WTC11 (cell line): ENCODE data around the gene UQCC2. TPM values are rescaled to one million over a fixed set of nuclear protein-coding genes. Genes with fewer than 3 reads are reported as not detected.

Experiments
- ATAC-seq: fragments of 200-7000 bp; cut with Tn5 transposase; 2 replicates; pipeline ENCODE4 v1.10.0; 2021; ENCODE audit warnings: mild to moderate bottlenecking, moderate library complexity
- CTCF ChIA-PET: fragments of 300-600 bp; sonication (Branson Sonifier 250); formaldehyde crosslinking; loops from one replicate; lab custom pipeline; 2021; ENCODE audit warnings: antibody characterized with exemption; lab: Charles Lee
- POLR2A ChIA-PET: fragments of 350-600 bp; sonication (Branson Sonifier 250); formaldehyde crosslinking; loops from one replicate; lab custom pipeline; 2021; ENCODE audit warnings: antibody characterized with exemption; lab: Charles Lee
- DNase-seq: peaks from one replicate; pipeline ENCODE4 v3.0.0; 2021; ENCODE audit warnings: low spot score
- H3K27ac Mint-ChIP-seq: 2 replicates; pipeline ENCODE4 v1.8.0; 2021; ENCODE audit warnings: mixed read lengths
- H3K27me3 Mint-ChIP-seq: 2 replicates; pipeline ENCODE4 v1.8.0; 2021; ENCODE audit warnings: low read depth, mild to moderate bottlenecking, moderate library complexity, mixed read lengths
- H3K36me3 Mint-ChIP-seq: 2 replicates; pipeline ENCODE4 v1.8.0; 2021; ENCODE audit warnings: mixed read lengths
- H3K4me1 Mint-ChIP-seq: 2 replicates; pipeline ENCODE4 v1.8.0; 2022; ENCODE audit warnings: mixed read lengths
- H3K4me3 Mint-ChIP-seq: 2 replicates; pipeline ENCODE4 v1.8.0; 2021; ENCODE audit warnings: mild to moderate bottlenecking, moderate library complexity, mixed read lengths
- H3K9me3 Mint-ChIP-seq: 2 replicates; pipeline ENCODE4 v1.8.0; 2021; ENCODE audit warnings: mixed read lengths
- ATF6 ChIP-seq: sonication (generic); formaldehyde crosslinking; IDR thresholded peaks from 2 replicates; pipeline ENCODE4 v1.8.1; 2023; ENCODE audit warnings: mild to moderate bottlenecking, missing genetic modification reagents
- CDX4 ChIP-seq: fragments of 250-450 bp; sonication (Bioruptor Pico); IDR thresholded peaks from 2 replicates; pipeline ENCODE4 v1.9.0; 2021; ENCODE audit warnings: moderate library complexity, mild to moderate bottlenecking, inconsistent platforms, borderline replicate concordance
- GABPB1 ChIP-seq: sonication (generic); formaldehyde crosslinking; IDR thresholded peaks from 2 replicates; pipeline ENCODE4 v1.8.1; 2023; ENCODE audit warnings: mild to moderate bottlenecking, missing genetic modification reagents
- GTF2I ChIP-seq: fragments of 250-450 bp; sonication (Bioruptor Pico); conservative IDR thresholded peaks from 2 replicates; pipeline ENCODE4 v1.4.0; 2021; ENCODE audit warnings: mild to moderate bottlenecking
- HMGA2 ChIP-seq: fragments of 250-450 bp; sonication (Bioruptor Pico); IDR thresholded peaks from 2 replicates; pipeline ENCODE4 v1.4.0; 2021; ENCODE audit warnings: mild to moderate bottlenecking, moderate library complexity
- JAZF1 ChIP-seq: fragments of 250-450 bp; sonication (Bioruptor Pico); IDR thresholded peaks from 2 replicates; pipeline ENCODE4 v1.9.0; 2021; ENCODE audit warnings: moderate library complexity, mild to moderate bottlenecking, inconsistent platforms
- JUN ChIP-seq: sonication (generic); formaldehyde crosslinking; IDR thresholded peaks from 2 replicates; pipeline ENCODE4 v1.8.0; 2023; ENCODE audit warnings: mild to moderate bottlenecking, missing genetic modification reagents
- MLX ChIP-seq: sonication (generic); formaldehyde crosslinking; IDR thresholded peaks from 2 replicates; pipeline ENCODE4 v1.8.1; 2023; ENCODE audit warnings: mild to moderate bottlenecking, missing genetic modification reagents, moderate library complexity
- MXD4 ChIP-seq: fragments of 250-450 bp; sonication (Bioruptor Pico); IDR thresholded peaks from 2 replicates; pipeline ENCODE4 v1.8.0; 2021; ENCODE audit warnings: mild to moderate bottlenecking, moderate library complexity, borderline replicate concordance
- NR2C2 ChIP-seq: sonication (generic); formaldehyde crosslinking; IDR thresholded peaks from 2 replicates; pipeline ENCODE4 v1.8.0; 2022; ENCODE audit warnings: mild to moderate bottlenecking, missing genetic modification reagents
- PRRX2 ChIP-seq: fragments of 250-450 bp; sonication (Bioruptor Pico); IDR thresholded peaks from 2 replicates; pipeline ENCODE4 v1.8.0; 2021; ENCODE audit warnings: mild to moderate bottlenecking
- TEAD4 ChIP-seq: sonication (generic); formaldehyde crosslinking; IDR thresholded peaks from 2 replicates; pipeline ENCODE4 v1.8.0; 2022; ENCODE audit warnings: mild to moderate bottlenecking, missing genetic modification reagents
- TP53 ChIP-seq: sonication (generic); formaldehyde crosslinking; IDR thresholded peaks from 2 replicates; pipeline ENCODE4 v1.8.1; 2023; ENCODE audit warnings: mild to moderate bottlenecking, missing genetic modification reagents
- ZBTB21 ChIP-seq: sonication (generic); formaldehyde crosslinking; IDR thresholded peaks from 2 replicates; pipeline ENCODE4 v1.8.1; 2023; ENCODE audit warnings: mild to moderate bottlenecking, missing genetic modification reagents, borderline replicate concordance
- total RNA-seq: library from RNA; stranded (reverse); gene quantifications from 3 replicates; pipeline ENCODE4 v1.2.3, GENCODE V29; 2021
- TF ChIP-seq, protein P1 (sequence below): fragments of 250-450 bp; sonication (Bioruptor Pico); IDR thresholded peaks from 2 replicates; pipeline ENCODE4 v1.9.0; 2021; ENCODE audit warnings: mild to moderate bottlenecking
- TF ChIP-seq, protein P2 (sequence below): sonication (generic); formaldehyde crosslinking; IDR thresholded peaks from 2 replicates; pipeline ENCODE4 v1.8.1; 2023; ENCODE audit warnings: mild to moderate bottlenecking, missing genetic modification reagents, moderate library complexity
- TF ChIP-seq, protein P3 (sequence below): sonication (generic); formaldehyde crosslinking; IDR thresholded peaks from 2 replicates; pipeline ENCODE4 v1.8.0; 2022; ENCODE audit warnings: mild to moderate bottlenecking, missing genetic modification reagents
- TF ChIP-seq, protein P4 (sequence below): fragments of 250-450 bp; sonication (Bioruptor Pico); conservative IDR thresholded peaks from 2 replicates; pipeline ENCODE4 v1.9.0; 2021; ENCODE audit warnings: mild to moderate bottlenecking
- TF ChIP-seq, protein P5 (sequence below): sonication (generic); formaldehyde crosslinking; conservative IDR thresholded peaks from 2 replicates; pipeline ENCODE4 v1.8.1; 2023; ENCODE audit warnings: mild to moderate bottlenecking, low read depth, missing genetic modification reagents, moderate library complexity

The UQCC2 gene
- total RNA-seq, 1 experiment from 2014 or later: 65.8 TPM

DNA sequence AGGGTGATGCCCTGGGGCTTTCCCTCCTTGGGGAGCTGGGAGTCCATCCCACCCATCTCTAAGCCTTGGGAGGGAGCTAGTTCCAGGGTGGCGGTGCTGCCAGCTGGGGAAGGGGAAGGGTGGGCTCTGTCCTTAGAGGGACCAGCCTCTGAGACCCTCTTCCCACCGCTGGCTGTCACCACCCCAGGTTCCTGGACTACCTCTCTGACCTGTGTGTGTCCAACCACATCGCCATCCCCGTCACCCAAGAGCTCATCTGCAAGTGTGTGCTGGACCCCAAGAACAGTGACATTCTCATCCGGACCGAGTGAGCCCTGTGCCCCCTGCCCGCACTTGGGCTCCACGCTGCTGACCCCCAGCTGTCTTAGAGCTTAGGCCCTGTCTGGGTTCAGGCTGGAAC, 43.2 kb downstream of the UQCC2 start:
- Mint-ChIP-seq H3K4me3 (no peak overlapping the region), H3K9me3 (no peaks in the 10 kb centered on the region), H3K36me3 (peaks cover 25% of the 10 kb centered on the region), H3K4me1 (no peaks in the 10 kb centered on the region), H3K27ac (0 out of 2 replicates have a peak overlapping the region, but pooled peaks have one; percentile 32), H3K27me3 (no peaks in the 10 kb centered on the region)
- TF ChIP-seq, protein P1, sequence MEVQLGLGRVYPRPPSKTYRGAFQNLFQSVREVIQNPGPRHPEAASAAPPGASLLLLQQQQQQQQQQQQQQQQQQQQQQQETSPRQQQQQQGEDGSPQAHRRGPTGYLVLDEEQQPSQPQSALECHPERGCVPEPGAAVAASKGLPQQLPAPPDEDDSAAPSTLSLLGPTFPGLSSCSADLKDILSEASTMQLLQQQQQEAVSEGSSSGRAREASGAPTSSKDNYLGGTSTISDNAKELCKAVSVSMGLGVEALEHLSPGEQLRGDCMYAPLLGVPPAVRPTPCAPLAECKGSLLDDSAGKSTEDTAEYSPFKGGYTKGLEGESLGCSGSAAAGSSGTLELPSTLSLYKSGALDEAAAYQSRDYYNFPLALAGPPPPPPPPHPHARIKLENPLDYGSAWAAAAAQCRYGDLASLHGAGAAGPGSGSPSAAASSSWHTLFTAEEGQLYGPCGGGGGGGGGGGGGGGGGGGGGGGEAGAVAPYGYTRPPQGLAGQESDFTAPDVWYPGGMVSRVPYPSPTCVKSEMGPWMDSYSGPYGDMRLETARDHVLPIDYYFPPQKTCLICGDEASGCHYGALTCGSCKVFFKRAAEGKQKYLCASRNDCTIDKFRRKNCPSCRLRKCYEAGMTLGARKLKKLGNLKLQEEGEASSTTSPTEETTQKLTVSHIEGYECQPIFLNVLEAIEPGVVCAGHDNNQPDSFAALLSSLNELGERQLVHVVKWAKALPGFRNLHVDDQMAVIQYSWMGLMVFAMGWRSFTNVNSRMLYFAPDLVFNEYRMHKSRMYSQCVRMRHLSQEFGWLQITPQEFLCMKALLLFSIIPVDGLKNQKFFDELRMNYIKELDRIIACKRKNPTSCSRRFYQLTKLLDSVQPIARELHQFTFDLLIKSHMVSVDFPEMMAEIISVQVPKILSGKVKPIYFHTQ (CRISPR knock-in tag): no peak
- TF ChIP-seq HMGA2 (CRISPR knock-in tag) (no peak), TP53 (no peak), ZBTB21 (CRISPR knock-in tag) (no peak), MXD4 (no peak), JUN (CRISPR knock-in tag) (no peak), PRRX2 (no peak), GABPB1 (CRISPR knock-in tag) (no peak), JAZF1 (CRISPR knock-in tag) (no peak), MLX (CRISPR knock-in tag) (no peak), GTF2I (CRISPR knock-in tag) (no peak), CDX4 (CRISPR knock-in tag) (no peak), TEAD4 (CRISPR knock-in tag) (no peak), NR2C2 (CRISPR knock-in tag) (no peak), ATF6 (CRISPR knock-in tag) (no peak)
- TF ChIP-seq, protein P2, sequence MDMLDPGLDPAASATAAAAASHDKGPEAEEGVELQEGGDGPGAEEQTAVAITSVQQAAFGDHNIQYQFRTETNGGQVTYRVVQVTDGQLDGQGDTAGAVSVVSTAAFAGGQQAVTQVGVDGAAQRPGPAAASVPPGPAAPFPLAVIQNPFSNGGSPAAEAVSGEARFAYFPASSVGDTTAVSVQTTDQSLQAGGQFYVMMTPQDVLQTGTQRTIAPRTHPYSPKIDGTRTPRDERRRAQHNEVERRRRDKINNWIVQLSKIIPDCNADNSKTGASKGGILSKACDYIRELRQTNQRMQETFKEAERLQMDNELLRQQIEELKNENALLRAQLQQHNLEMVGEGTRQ (CRISPR knock-in tag): no peak
- TF ChIP-seq, protein P3, sequence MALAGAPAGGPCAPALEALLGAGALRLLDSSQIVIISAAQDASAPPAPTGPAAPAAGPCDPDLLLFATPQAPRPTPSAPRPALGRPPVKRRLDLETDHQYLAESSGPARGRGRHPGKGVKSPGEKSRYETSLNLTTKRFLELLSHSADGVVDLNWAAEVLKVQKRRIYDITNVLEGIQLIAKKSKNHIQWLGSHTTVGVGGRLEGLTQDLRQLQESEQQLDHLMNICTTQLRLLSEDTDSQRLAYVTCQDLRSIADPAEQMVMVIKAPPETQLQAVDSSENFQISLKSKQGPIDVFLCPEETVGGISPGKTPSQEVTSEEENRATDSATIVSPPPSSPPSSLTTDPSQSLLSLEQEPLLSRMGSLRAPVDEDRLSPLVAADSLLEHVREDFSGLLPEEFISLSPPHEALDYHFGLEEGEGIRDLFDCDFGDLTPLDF (CRISPR knock-in tag): no peak
- TF ChIP-seq, protein P4, sequence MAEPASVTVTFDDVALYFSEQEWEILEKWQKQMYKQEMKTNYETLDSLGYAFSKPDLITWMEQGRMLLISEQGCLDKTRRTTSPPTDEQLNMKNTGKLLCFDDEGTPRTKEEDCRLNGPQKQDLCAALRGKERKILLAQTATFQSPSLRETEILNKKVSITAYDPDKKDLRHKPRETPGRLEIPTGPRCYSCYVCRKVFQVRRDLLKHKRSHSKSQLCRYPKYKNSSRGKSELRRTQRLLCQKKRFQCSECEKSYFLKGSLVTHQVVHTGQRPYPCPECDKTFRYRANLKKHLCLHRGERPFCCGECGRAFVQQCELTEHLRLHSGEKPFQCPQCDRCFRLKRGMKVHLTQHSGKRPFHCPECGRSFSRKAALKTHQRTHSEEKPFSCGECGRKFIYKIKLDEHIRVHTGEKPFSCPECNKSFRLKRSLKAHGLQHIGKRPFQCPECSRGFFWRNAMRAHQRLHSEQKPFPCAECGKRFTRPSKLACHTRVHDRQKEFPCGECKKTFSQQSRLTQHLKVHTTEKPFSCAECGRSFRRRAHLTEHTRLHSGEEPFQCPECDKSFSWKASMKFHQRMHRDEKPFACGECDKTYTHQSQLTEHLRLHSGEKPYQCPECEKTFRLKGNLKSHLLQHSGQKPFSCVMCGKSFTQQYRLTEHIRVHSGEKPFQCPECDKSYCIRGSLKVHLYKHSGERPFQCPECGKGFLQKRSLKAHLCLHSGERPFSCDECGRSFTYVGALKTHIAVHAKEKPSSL (CRISPR knock-in tag): no peak
- TF ChIP-seq, protein P5, sequence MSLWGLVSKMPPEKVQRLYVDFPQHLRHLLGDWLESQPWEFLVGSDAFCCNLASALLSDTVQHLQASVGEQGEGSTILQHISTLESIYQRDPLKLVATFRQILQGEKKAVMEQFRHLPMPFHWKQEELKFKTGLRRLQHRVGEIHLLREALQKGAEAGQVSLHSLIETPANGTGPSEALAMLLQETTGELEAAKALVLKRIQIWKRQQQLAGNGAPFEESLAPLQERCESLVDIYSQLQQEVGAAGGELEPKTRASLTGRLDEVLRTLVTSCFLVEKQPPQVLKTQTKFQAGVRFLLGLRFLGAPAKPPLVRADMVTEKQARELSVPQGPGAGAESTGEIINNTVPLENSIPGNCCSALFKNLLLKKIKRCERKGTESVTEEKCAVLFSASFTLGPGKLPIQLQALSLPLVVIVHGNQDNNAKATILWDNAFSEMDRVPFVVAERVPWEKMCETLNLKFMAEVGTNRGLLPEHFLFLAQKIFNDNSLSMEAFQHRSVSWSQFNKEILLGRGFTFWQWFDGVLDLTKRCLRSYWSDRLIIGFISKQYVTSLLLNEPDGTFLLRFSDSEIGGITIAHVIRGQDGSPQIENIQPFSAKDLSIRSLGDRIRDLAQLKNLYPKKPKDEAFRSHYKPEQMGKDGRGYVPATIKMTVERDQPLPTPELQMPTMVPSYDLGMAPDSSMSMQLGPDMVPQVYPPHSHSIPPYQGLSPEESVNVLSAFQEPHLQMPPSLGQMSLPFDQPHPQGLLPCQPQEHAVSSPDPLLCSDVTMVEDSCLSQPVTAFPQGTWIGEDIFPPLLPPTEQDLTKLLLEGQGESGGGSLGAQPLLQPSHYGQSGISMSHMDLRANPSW (CRISPR knock-in tag): no peak
- DNase-seq (no peak), ATAC-seq (no peak)
- ChIA-PET POLR2A (no interaction called here), CTCF (interaction anchor here (0.5 to 3.2 kb wide), 4 partner anchors 13 to 697 kb away, joined by 3 to 14 read pairs (median 5); no protein-coding TSS in a partner anchor)
